ENCODE measurements around the gene INSR.

GRCh38 chr19:7223429-7223828 lies 70.8 kb downstream of the INSR start:
- TF ChIP-seq, protein P1, sequence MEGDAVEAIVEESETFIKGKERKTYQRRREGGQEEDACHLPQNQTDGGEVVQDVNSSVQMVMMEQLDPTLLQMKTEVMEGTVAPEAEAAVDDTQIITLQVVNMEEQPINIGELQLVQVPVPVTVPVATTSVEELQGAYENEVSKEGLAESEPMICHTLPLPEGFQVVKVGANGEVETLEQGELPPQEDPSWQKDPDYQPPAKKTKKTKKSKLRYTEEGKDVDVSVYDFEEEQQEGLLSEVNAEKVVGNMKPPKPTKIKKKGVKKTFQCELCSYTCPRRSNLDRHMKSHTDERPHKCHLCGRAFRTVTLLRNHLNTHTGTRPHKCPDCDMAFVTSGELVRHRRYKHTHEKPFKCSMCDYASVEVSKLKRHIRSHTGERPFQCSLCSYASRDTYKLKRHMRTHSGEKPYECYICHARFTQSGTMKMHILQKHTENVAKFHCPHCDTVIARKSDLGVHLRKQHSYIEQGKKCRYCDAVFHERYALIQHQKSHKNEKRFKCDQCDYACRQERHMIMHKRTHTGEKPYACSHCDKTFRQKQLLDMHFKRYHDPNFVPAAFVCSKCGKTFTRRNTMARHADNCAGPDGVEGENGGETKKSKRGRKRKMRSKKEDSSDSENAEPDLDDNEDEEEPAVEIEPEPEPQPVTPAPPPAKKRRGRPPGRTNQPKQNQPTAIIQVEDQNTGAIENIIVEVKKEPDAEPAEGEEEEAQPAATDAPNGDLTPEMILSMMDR (IDR thresholded peaks at IDR 0.05), result no peak
- TF ChIP-seq POLR2A (IDR thresholded peaks at IDR 0.05) (no peak), EP300 (IDR thresholded peaks at IDR 0.05; ENCODE audit: low read depth) (no peak), POLR2AphosphoS5 (IDR thresholded peaks at IDR 0.05) (no peak)

Measured in transverse colon (tissue), 4 donors.